Ectodermal cell (in vitro differentiated cells): ENCODE measurements around the gene FBH1.
"Not testable (repeated sequence)": the region's sequence is repeated elsewhere in the genome, so short reads cannot be mapped to it uniquely, and the experiment has no call there.

Experiments
- H3K27ac ChIP-seq: 2 replicates; pipeline ENCODE4 v1.7.0; 2013; ENCODE audit warnings: mild to moderate bottlenecking, low read depth, low read length; ENCODE audit not compliant: insufficient read depth, poor library complexity, severe bottlenecking
- H3K27me3 ChIP-seq: 2 replicates; pipeline ENCODE4 v1.7.0; 2013; ENCODE audit warnings: mild to moderate bottlenecking, low read length; ENCODE audit not compliant: insufficient read depth, control insufficient read depth, poor library complexity, severe bottlenecking
- H3K36me3 ChIP-seq: one replicate; pipeline ENCODE4 v1.7.0; 2013; ENCODE audit warnings: low read length; ENCODE audit not compliant: control insufficient read depth, insufficient read depth
- H3K4me1 ChIP-seq: one replicate; pipeline ENCODE4 v1.7.0; 2013; ENCODE audit warnings: low read length; ENCODE audit not compliant: control insufficient read depth, insufficient read depth
- H3K4me3 ChIP-seq: 2 replicates; pipeline ENCODE4 v1.7.0; 2013; ENCODE audit warnings: low read depth, low read length, control low read depth; ENCODE audit not compliant: insufficient read depth
- H3K9me3 ChIP-seq: 2 replicates; pipeline ENCODE4 v1.7.0; 2013; ENCODE audit warnings: mild to moderate bottlenecking, low read length, moderate library complexity; ENCODE audit not compliant: control insufficient read depth
- WGBS, 2 experiments: methylation state at CpG; one replicate each; pipeline ENCODE4 v1.1.7; 2013; ENCODE audit warnings: missing lambda C conversion rate in 2 of 2; 5-methylcytosine and 5-hydroxymethylcytosine counted together

FBH1 gene

GRCh38 chr10:5945561-5946418, 55.7 kb downstream of the FBH1 start:
- no peaks in the 10 kb centered on the region for H3K36me3 ChIP-seq
- 86 to 88% methylated on average over 21 of the region's 21 CpGs for WGBS, 2 experiments
- H3K9me3 ChIP-seq, result no peaks in the 10 kb centered on the region
- H3K27me3 ChIP-seq, result no peaks in the 10 kb centered on the region
- no peak overlapping the region for H3K4me3 ChIP-seq
- H3K27ac ChIP-seq, result no peak overlapping the region
- no peaks in the 10 kb centered on the region for H3K4me1 ChIP-seq

- H3K36me3 ChIP-seq, H3K4me3 ChIP-seq, H3K9me3 ChIP-seq, H3K27me3 ChIP-seq, H3K27ac ChIP-seq, H3K4me1 ChIP-seq: not testable (repeated sequence)
- WGBS, 2 experiments, result 94 to 95% methylated on average over 10 of the region's 10 CpGs
Observed at GRCh38 chr10:5946419-5946775, 56.4 kb downstream of the FBH1 start.

DNA sequence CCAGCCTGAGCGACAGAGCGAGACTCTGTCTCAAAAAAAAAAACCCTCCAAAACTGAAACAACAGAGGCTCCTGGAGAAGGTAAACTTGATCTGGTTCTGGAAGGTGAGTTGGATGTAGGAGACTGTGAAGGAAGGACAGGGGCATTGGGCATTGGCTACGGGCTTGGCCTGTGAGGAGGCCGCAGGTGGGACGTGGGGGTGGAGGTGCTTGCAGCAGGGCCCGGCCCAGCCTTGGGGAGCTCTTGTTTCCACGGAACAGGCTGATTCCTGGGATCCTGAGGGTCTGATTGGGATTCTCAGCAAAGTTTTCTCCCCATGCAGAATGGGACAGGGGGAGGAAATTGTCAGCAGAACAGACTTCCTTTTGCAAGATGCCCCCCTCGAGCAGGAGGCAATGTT, 56.7 kb downstream of the FBH1 start:
- 84 to 93% methylated on average over 8 of the region's 8 CpGs for WGBS, 2 experiments
- H3K4me1 ChIP-seq, result no peaks in the 10 kb centered on the region
- no peak overlapping the region for H3K4me3 ChIP-seq
- no peaks in the 10 kb centered on the region for H3K27me3 ChIP-seq
- H3K27ac ChIP-seq, result no peak overlapping the region
- no peaks in the 10 kb centered on the region for H3K9me3 ChIP-seq
- no peaks in the 10 kb centered on the region for H3K36me3 ChIP-seq

DNA sequence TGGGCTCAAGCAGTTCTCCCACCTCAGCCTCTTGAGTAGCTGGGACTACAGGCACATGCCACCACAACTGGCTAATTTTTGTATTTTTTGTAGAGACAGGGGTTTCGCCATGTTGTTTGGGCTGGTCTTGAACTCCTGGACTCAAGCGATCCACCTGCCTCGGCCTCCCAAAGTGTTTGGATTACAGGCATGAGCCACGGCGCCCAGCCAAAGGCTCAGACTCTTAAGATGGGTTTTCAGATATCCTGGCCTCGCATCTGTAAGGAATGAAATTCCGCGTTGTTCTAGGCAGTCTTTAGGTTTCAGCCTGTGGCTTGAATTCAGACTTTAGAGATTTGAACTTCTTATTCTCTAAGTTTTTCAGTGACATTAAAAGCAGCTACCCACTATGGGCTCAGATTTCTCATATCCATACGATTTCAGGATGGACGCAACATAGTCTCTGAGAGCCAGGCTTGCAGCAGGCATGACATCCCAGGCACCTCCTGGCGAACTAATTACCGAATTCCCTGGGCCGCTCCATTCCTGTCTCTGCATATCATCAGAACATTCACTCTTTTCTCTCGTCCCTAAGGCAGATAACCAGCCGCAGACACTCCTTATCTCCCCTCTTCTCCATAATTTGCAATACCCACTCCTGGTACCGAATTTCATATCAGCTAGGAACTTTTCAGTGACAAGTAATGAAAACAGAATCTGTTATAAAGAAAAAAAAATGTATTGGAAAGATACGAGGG, 57.6 kb downstream of the FBH1 start:
- WGBS, 2 experiments, result 94 to 95% methylated on average over 17 of the region's 17 CpGs
- Histone ChIP-seq H3K27me3 (no peaks in the 10 kb centered on the region), H3K4me3 (no peak overlapping the region), H3K36me3 (no peaks in the 10 kb centered on the region), H3K9me3 (no peaks in the 10 kb centered on the region), H3K4me1 (no peaks in the 10 kb centered on the region), H3K27ac (no peak overlapping the region)

DNA sequence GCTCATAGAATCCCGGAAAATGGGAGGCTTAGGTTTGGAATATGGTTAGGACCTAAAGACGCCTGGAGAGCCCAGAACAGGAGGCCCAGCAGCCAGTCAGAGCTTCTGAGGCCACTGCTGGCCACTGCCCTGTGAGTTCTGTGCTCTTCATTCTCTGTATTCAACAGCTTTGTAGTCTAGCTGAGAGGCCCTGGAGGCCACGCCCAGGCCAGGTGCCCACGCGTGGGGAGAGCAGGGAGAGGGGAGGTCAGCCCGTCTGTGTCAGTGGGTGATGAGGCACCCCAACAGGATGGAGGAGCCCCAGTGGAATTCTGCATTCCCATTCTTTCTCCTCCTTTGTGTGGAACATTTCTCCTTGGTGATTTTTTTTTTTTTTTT, 58.2 kb downstream of the FBH1 start:
- Histone ChIP-seq H3K27me3 (no peaks in the 10 kb centered on the region), H3K4me1 (no peaks in the 10 kb centered on the region), H3K27ac (no peak overlapping the region), H3K4me3 (no peak overlapping the region), H3K9me3 (no peaks in the 10 kb centered on the region), H3K36me3 (no peaks in the 10 kb centered on the region)
- 84 to 86% methylated on average over 6 of the region's 6 CpGs for WGBS, 2 experiments

GRCh38 chr10:5949009-5949759, 59.1 kb downstream of the FBH1 start:
- Histone ChIP-seq H3K4me1 (no peaks in the 10 kb centered on the region), H3K9me3 (no peaks in the 10 kb centered on the region), H3K4me3 (no peak overlapping the region), H3K27ac (no peak overlapping the region), H3K27me3 (no peaks in the 10 kb centered on the region), H3K36me3 (no peaks in the 10 kb centered on the region)
- 49 to 63% methylated on average over 12 to 14 of the region's 14 CpGs for WGBS, 2 experiments

DNA sequence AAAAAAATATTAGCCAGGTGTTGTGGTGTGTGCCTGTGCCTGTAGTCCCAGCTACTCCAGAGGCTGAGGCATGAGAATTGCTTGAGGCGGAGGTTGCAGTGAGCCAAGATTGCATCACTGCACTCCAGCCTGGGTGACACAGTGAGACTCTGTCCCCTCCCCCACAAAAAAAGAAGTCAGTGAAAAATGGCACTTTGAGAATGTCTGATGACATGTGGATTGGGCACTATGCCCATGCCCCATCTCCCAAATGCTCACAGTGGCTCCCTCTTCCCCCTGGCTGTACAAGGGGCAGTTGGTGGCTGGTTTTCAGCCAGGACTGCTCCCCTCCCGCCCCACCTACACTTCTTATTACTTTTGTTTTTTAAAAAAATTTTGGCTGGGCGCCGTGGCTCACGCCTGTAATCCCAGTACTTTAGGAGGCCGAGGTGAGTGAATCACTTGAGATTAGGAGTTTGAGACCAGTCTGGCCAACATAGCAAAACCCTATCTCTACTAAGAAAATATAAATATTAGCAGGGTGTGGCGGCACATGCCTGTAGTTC, 61.2 kb downstream of the FBH1 start:
- H3K27ac ChIP-seq, result no peak overlapping the region
- 80% methylated on average over 5 to 7 of the region's 7 CpGs for WGBS, 2 experiments
- no peak overlapping the region for H3K4me3 ChIP-seq
- no peaks in the 10 kb centered on the region for H3K36me3 ChIP-seq
- H3K27me3 ChIP-seq, result no peaks in the 10 kb centered on the region
- no peaks in the 10 kb centered on the region for H3K9me3 ChIP-seq
- H3K4me1 ChIP-seq, result no peaks in the 10 kb centered on the region

GRCh38 chr10:5951721-5952407, 61.8 kb downstream of the FBH1 start:
- Histone ChIP-seq H3K27ac (no peak overlapping the region), H3K27me3 (no peaks in the 10 kb centered on the region), H3K4me1 (no peaks in the 10 kb centered on the region), H3K36me3 (no peaks in the 10 kb centered on the region), H3K9me3 (no peaks in the 10 kb centered on the region), H3K4me3 (no peak overlapping the region)
- 89 to 95% methylated on average over 6 of the region's 6 CpGs for WGBS, 2 experiments

DNA sequence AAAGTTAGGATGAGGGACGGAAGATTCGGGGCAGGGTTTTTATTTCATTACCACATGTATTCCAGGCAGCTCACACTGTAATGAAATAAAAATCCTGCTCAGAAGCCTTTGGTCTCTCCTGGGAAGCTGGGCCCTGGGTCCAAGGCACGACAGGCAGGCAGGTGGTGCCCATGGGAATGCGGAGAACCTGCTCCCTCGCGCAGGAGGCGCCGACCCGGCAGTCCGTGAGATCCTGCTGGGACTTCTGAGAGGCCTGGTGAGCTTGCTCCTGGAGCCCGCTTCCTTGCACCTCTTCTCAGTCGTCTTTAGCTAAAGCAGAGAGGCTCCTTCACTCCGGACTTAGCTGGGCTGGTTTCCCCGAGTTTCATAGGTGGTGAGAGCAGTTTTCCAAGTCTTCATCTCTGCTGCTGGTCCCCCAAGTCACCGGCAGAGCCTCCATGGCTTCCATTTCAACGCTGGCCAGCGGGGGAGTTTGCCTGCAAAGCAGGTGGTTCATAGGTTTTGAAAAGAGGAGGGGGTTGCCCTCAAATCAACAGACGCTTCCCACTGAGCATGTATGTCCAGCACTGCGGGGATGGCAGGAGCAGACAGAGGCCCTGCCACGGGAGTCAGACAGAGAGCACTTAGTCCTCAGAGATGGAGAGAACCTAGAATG, 62.8 kb downstream of the FBH1 start:
- no peak overlapping the region for H3K27ac ChIP-seq
- no peaks in the 10 kb centered on the region for H3K36me3 ChIP-seq
- 67 to 69% methylated on average over 20 of the region's 20 CpGs for WGBS, 2 experiments

More for the DNA sequence above, 62.8 kb downstream of the FBH1 start:
- H3K9me3 ChIP-seq, result no peaks in the 10 kb centered on the region
- H3K4me3 ChIP-seq, result no peak overlapping the region
- no peaks in the 10 kb centered on the region for H3K4me1 ChIP-seq
- no peaks in the 10 kb centered on the region for H3K27me3 ChIP-seq
